Measurements from ENCODE around the gene LIN28B.
A peak's percentile ranks its signal among the peaks of the same experiment; 100 is the strongest.

Gene LIN28B

DNA sequence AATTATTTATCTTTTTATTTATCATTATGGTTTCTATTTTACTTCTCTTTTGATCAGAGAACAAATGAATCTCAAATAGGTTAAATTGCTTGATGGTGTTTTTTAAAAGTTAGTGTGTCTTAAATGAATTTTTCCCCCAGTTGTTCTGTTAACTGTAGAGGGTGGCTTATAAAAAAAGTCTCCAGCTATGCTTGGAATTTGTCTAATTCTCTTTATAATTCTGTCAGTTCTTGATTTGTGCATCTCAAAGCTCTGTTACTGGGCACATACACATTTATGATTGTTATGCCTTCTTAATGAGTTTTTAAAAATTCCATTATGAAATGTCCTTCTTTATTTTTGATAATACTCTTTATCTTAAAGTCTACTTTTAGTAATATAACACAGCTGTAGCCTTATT is 58.0 kb downstream of the LIN28B start:
- no peak for DNase-seq (ENCODE audit: low spot score)

DNA sequence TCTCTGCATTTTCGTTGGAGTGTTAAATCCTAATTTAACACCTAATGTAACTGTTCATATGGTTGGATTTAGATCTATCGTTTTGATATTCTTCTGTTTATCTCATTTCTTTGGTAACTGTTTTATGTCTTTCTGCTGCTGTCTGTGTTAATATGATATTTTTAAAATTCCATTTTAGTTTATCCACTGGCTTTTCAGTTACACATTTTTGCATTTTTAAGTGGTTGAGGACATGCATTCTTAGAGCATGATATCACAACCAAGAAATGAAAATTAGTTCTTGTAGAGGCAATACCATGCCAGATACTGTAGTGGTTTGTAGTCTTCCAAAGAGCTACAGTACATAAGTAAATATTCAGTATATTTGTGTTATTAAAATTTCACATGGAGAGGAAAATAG is 58.6 kb downstream of the LIN28B start:
- no peak for DNase-seq (ENCODE audit: low spot score)

DNA sequence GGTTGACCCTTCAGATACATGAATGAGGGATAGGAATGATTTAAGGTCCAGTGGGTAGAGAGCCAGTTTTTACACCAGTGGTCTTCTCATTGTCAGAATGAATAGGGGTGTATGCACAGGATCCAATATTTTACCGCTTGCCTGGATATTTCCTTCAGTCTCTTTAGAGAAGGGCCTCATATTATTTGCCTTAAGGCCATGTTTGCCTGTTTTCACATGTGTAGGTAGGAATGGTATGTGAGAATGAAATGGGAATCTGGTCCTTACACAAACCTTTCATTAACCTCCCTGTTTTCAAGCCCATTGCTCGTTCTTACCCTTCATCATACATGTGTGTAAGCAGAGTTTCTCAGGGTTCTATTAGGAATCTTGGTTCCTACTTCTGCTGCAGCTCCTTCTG is 62.4 kb downstream of the LIN28B start:
- DNase-seq (ENCODE audit: low spot score) = no peak

DNA sequence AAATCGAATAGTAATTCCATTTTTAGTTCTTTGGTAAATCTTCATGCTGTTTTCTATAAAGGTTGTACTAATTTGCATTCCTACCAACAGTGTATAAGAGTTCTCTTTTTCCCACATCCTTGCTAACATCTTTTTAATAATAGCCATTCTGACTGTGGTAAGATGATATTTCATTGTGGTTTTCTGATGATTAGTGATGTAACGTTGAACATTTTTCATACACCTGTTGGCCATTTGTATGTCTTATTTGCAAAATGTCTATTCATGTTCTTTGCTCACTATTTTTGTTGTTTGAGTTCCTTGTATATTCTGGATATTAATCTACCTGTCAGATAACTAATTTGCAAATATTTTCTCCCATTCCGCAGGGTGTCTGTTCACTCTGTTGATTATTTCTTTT is 64.5 kb downstream of the LIN28B start:
- no peak for DNase-seq (ENCODE audit: low spot score)

DNA sequence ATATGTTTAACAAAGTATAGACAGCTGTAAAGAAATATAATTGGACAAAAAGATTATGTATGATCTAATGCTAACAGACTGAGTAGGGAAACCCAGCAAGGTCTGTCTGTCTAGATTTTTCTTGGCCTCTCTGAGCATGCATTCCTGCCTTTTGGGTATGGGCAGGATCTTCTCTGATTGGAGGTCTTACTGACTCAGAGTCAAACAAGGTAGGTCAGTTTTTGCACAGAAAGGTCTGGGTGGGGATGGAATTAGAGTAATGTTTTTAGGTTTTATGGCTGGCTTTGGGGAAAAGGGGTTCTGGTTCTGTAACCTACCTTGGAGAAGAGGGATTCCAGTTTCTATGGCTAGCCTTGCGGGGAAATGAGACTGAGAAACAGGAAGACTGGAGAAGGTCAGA is 65.5 kb downstream of the LIN28B start:
- no peak for DNase-seq (ENCODE audit: low spot score)

GRCh38 chr6:105024803-105025202 is 67.9 kb downstream of the LIN28B start:
- DNase-seq (ENCODE audit: low spot score) = no peak

DNA sequence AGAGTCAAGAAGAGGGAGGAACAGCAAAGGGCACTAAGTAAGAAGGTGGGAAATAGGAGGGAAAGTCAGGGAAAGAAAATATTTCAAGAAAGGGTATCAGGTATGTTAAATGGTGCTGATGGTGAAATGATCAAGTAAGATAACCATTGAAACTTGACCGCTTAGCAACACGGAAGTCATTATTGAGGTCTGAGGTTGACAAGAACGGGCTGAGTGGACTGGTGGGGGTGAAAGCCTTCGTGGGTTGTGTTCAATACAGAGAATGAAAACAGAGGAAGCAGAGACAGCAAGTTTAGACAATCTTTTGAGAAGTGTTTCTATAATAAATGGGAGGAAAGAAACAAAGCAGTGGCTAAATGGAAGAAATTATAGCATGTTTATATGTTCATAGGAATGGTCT is 72.0 kb downstream of the LIN28B start:
- DNase-seq (ENCODE audit: low spot score) = no peak

GRCh38 chr6:105029581-105029980 is 72.7 kb downstream of the LIN28B start:
- no peak for DNase-seq (ENCODE audit: low spot score)

GRCh38 chr6:105034470-105034869 is 77.6 kb downstream of the LIN28B start:
- DNase-seq (ENCODE audit: low spot score) = no peak

DNA sequence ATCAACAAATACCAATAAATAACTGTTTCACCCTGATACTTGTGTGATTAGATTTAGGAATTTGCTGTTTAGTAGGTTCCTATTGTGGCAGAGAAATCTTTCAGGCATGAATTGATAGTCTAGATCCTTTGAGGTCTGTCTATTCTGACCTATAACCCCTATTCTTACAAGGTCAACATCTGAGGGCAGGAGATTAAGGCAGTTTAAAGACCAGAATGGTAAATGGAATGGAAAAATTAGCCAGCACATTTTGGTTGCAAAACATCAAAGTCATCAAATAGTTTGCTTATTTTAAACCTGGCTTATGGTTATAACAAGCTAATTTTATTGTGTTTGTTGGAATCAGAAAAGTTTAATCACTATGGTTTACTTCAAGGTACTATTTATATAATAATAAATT is 78.4 kb downstream of the LIN28B start:
- DNase-seq (ENCODE audit: low spot score) = no peak

DNA sequence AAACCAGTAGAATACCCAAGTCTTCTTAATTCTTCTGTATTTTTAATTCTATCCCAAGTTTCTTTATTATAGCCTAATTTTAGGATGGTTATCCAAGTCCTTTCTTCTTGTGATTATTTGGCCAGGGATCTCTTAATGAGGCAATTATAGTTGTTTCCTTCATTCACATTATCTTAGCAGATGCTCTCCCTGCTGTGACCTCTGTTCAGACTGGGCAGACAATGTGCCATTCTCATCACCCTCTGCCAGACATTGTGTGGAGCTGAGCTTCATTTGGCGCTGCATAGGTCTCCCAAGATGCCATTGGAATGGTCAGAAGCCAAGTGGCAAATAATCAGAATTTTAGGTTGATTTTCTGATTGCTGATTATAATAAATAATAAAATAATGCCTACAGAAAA is 79.4 kb downstream of the LIN28B start:
- no peak for DNase-seq (ENCODE audit: low spot score)

- DNase-seq (ENCODE audit: low spot score) = peak; percentile 19
These were observed 81.4 kb downstream of the LIN28B start for GRCh38 chr6:105038259-105038658.

GRCh38 chr6:105041880-105042279 is 85.0 kb downstream of the LIN28B start:
- DNase-seq (ENCODE audit: low spot score) = no peak

DNA sequence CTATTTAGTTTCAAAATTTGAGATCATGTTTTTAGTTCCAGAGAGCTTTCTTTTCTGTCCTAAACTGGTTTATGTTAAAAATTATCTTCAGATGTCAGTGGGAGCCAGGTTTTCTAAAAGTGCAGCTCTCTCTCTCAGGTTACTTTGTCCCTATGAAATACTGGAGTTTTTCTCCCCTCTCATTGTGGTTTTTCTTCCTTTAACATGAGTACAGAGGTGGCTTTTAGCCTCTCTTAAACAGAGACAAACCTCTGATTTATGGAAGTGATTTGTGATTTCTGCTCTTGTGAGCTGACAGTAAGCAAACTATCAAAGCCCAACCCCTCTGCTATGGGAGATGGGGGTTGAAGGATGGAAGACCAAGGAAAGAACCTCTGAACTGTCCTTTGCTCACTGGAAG is 85.7 kb downstream of the LIN28B start:
- DNase-seq (ENCODE audit: low spot score) = no peak

DNA sequence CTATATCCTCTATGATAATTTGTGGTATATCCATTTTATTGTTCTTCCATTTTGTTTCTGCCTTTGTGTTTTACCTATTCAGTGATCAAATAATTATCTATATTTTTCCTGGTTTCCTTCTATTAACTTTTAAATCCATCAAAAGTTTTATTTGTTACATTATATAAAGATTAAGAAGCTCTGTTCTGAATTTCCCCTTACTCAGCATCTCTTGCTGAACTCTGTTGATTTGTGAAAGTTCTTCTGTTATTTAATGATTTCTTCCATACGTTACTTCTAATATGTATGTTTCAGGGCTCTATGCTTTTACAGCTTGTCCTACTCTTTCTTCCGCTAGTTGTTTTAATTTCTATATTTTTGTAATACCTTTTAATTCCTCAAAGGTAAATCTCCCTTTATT is 87.1 kb downstream of the LIN28B start:
- no peak for DNase-seq (ENCODE audit: low spot score)

DNA sequence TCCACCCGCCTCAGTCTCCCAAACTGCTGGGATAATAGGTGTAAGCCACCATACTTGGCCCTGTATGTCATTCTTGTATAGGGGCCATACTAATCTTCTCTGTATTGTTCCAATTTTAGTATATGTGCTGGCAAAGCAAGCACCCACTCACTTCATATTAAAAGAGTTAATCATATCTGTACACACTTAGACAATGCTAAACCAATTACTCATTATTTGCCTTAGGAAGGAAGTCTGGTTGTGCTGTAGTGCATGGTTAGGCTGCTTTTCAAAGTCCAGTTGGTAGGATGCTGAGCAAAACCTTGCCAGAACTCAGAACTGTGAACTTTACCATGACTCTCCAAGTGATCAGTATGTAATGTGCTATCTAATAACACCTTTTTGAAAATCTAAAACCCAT is 88.6 kb downstream of the LIN28B start:
- DNase-seq (ENCODE audit: low spot score) = no peak

DNA sequence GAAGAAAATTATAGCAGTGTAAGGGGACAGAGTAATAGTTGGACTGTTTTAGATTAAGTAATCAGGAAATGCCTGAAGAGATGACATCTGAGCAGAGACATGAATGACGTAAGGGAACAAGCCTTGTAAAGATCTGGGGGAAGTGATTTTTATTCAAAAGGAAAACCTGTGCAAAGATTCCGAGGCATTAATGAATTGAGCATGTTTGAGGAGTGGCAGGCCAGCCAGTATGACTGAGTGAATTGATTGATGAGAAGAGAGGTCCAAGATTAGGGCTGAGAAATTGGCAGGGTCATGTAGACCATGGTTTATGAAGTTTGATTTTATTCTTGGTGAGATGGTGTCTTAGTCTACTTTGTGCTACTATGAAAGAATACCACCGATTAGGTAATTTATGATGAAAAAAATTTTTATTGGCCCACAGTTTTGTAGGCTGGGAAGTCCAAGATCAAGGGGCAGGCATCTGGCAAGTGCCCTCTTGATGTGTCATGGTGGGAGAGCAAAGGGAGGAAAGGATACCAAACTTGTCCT is 95.1 kb downstream of the LIN28B start:
- no peak for DNase-seq (ENCODE audit: low spot score)

GRCh38 chr6:105056646-105057045 is 99.7 kb downstream of the LIN28B start:
- DNase-seq (ENCODE audit: low spot score) = no peak

- no peak for DNase-seq (ENCODE audit: low spot score)
These were observed 100.3 kb downstream of the LIN28B start for GRCh38 chr6:105057160-105057559.

DNA sequence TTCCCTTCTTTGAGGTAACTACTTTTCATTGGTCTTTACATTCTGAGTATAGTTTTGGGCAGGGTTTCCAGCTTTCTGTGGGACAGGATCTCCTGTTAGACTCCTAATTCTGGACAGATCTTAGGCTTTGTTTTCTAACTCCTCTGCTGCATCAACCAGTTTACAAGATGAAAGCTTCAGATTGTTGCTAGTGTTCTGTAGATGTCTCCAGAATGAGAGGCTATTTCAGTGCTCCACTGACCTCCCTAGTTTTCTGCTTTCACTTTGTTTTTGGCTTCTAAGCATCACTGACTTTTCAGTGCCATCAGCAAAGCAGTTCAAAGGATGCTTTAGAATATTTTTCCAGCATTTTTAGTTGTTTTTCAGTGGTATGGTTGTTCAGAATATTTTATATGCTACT is 101.4 kb downstream of the LIN28B start:
- no peak for DNase-seq (ENCODE audit: low spot score)

GRCh38 chr6:105058846-105059245 is 101.9 kb downstream of the LIN28B start:
- DNase-seq (ENCODE audit: low spot score) = no peak

DNA sequence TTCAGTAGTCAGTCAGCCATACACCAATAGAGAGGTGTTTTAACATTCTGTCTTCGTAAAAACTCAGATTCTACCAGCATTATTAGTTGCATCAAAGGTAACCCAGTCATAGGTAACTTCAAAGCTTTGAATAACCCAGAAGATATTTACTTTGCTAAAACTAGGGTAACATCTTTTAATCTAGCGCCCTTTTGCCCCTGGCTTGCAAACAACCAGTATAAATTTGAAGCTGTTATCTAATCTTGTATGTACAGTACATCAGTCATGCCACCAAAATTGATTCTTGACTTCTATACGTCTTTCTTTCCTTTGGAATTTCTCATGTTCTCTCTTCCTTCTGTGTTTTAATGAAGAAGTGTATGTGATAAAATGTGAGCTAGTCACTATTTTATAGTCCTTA is 109.3 kb downstream of the LIN28B start:
- no peak for DNase-seq (ENCODE audit: low spot score)

- no peak for DNase-seq (ENCODE audit: low spot score)
These were observed 109.9 kb downstream of the LIN28B start for GRCh38 chr6:105066836-105067235.

DNA sequence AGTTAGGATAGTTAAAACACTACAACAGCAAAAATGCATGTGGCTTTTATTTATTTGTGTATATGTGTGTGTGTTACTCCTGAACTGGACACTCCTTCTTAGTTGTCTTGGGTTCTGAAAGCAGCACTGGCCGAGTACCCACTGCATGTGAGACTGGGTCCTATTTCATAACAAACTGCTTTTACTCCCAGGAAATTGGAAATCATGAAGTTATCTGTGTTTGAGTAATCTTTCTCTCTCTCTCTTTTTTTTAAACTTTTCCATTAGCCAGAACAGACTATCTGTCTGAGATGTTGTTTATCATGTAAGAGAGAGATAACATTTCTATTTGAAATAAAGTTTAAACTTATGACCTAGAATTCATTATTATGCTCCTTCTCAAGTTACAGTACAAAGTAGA is 110.4 kb downstream of the LIN28B start:
- no peak for DNase-seq (ENCODE audit: low spot score)

DNA sequence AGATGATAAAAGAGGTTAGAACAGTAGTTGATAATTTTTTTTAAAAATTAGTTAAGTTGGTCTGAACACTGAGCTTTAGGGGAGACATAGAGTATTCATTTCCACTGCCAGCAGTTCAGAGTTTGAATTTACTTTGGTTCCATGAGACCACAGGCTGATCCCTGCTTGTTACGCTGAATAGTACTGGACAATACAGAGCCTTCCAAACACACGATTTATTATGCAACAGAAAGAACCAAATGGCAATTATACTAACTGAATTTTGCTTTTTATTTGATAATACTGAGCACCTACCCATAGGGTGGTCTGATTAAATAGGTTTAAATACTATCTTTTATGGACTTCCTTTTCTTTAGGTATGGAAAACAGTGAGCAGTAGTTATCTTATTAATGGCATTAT is 111.5 kb downstream of the LIN28B start:
- DNase-seq (ENCODE audit: low spot score) = no peak

All from iPS-NIHi11 (cell line).